ENCODE results near the gene KCNJ6. TPM values are rescaled to one million over a fixed set of nuclear protein-coding genes. Genes with fewer than 3 reads are reported as not detected.

KCNJ6 gene
- total RNA-seq, 1 donor from 2014 or later: 10.5 TPM

DNA sequence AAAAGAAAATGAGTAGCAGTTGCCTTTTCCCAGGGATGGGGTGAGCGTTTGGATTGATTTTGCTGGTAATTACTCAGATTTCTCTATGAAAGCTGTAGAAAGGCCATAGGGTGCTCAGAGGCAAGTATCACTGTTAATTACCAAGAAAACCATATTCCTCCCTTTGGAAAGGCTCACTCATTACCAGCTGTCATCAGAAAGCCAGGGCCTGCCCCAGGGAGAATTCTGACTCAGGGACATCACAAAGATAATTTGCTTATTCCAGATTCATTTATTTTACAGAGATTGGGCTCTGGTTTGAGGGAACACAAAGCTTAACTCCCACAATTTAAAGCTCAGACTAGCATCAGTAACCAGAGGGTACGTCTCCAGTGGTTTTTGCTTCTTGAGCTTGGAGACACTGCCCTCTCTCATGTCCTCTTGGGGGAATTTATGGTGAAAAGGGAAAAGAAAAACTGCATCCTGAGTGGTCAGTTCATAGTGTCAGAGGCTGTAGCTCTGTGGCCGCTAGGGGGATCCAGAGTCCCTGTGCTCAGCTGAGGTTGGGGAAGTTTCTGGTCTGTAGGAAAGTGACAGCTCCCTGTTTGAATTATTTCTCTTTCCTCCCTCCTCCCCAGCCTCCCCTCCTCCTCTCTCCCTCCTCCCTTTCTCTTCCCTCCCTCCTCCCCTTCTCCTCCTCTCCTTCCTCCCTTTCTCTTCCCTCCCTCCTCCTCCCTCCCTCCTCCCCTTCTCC lies 204.3 kb downstream of the KCNJ6 start:
- Mint-ChIP-seq H3K4me1 (ENCODE audit: unreplicated experiment) (peaks cover 27% of the 10 kb centered on the region), H3K36me3 (ENCODE audit: unreplicated experiment) (peaks cover 9% of the 10 kb centered on the region), H3K27ac (ENCODE audit: unreplicated experiment) (no peak overlapping the region), H3K4me3 (ENCODE audit: unreplicated experiment) (no peak overlapping the region), H3K27me3 (ENCODE audit: unreplicated experiment) (no peaks in the 10 kb centered on the region), H3K9me3 (ENCODE audit: unreplicated experiment) (peaks cover 16% of the 10 kb centered on the region)
- TF ChIP-seq, protein P1, sequence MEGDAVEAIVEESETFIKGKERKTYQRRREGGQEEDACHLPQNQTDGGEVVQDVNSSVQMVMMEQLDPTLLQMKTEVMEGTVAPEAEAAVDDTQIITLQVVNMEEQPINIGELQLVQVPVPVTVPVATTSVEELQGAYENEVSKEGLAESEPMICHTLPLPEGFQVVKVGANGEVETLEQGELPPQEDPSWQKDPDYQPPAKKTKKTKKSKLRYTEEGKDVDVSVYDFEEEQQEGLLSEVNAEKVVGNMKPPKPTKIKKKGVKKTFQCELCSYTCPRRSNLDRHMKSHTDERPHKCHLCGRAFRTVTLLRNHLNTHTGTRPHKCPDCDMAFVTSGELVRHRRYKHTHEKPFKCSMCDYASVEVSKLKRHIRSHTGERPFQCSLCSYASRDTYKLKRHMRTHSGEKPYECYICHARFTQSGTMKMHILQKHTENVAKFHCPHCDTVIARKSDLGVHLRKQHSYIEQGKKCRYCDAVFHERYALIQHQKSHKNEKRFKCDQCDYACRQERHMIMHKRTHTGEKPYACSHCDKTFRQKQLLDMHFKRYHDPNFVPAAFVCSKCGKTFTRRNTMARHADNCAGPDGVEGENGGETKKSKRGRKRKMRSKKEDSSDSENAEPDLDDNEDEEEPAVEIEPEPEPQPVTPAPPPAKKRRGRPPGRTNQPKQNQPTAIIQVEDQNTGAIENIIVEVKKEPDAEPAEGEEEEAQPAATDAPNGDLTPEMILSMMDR (IDR thresholded peaks at IDR 0.05): peak; percentile 95
- peak; percentile 90 for DNase-seq (ENCODE audit: extremely low spot score, unreplicated experiment)

GRCh38 chr21:37711286-37711829 lies 204.9 kb downstream of the KCNJ6 start:
- DNase-seq (ENCODE audit: extremely low spot score, unreplicated experiment): no peak
- H3K27ac Mint-ChIP-seq (ENCODE audit: unreplicated experiment): no peak overlapping the region
- H3K4me1 Mint-ChIP-seq (ENCODE audit: unreplicated experiment): peaks cover 27% of the 10 kb centered on the region
- peaks cover 9% of the 10 kb centered on the region for H3K36me3 Mint-ChIP-seq (ENCODE audit: unreplicated experiment)
- TF ChIP-seq, protein P1 (IDR thresholded peaks at IDR 0.05): no peak
- H3K9me3 Mint-ChIP-seq (ENCODE audit: unreplicated experiment): peaks cover 16% of the 10 kb centered on the region
- no peaks in the 10 kb centered on the region for H3K27me3 Mint-ChIP-seq (ENCODE audit: unreplicated experiment)
- no peak overlapping the region for H3K4me3 Mint-ChIP-seq (ENCODE audit: unreplicated experiment)

DNA sequence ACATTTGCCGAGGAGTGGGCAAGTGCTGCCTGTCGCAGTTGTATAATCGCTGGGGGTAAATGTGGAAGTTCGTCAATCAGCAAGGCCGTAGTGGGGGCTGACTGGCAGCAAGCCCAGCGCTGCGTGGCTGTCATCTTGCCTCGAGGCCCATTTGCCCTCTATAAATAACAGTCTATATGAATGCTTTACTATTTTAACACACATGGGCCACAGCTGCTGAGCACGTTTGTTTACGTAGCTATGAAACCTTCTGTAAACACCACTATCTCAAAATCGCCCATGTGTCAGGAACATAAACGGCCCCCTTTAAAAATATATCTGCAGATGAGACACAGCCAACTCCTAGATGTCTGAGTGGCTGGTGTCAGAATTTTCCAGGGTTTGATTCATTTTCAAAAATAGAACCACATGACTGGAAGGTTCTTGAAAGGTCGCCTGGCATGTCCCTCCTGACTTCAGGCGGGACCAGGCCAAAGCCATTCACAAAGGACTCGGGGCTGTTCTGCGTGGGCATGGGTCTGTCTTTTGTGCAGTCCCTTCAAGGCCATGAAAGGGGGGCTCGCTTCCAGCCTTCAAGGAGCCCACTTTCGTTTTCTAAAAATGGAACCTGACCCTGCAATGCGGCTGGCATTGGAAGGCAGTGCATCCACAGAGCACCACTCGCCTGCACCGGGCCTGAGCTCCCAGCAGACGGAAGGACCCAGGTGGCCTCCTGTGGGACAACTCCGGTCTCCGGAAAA lies 205.5 kb downstream of the KCNJ6 start:
- H3K27me3 Mint-ChIP-seq (ENCODE audit: unreplicated experiment): no peaks in the 10 kb centered on the region
- H3K4me1 Mint-ChIP-seq (ENCODE audit: unreplicated experiment): peaks cover 25% of the 10 kb centered on the region
- no peak for DNase-seq (ENCODE audit: extremely low spot score, unreplicated experiment)
- H3K27ac Mint-ChIP-seq (ENCODE audit: unreplicated experiment): peak overlapping the region; percentile 52
- no peak overlapping the region for H3K4me3 Mint-ChIP-seq (ENCODE audit: unreplicated experiment)
- TF ChIP-seq, protein P1 (IDR thresholded peaks at IDR 0.05): no peak
- peaks cover 9% of the 10 kb centered on the region for H3K36me3 Mint-ChIP-seq (ENCODE audit: unreplicated experiment)
- peaks cover 14% of the 10 kb centered on the region for H3K9me3 Mint-ChIP-seq (ENCODE audit: unreplicated experiment)

GRCh38 chr21:37704751-37705150 lies 211.5 kb downstream of the KCNJ6 start:
- Mint-ChIP-seq H3K9me3 (ENCODE audit: unreplicated experiment) (peaks cover 5% of the 10 kb centered on the region), H3K4me1 (ENCODE audit: unreplicated experiment) (peaks cover 2% of the 10 kb centered on the region), H3K4me3 (ENCODE audit: unreplicated experiment) (no peak overlapping the region), H3K27me3 (ENCODE audit: unreplicated experiment) (no peaks in the 10 kb centered on the region), H3K36me3 (ENCODE audit: unreplicated experiment) (peaks cover 2% of the 10 kb centered on the region), H3K27ac (ENCODE audit: unreplicated experiment) (no peak overlapping the region)
- TF ChIP-seq, protein P1 (IDR thresholded peaks at IDR 0.05): no peak
- DNase-seq (ENCODE audit: extremely low spot score, unreplicated experiment): no peak

GRCh38 chr21:37702241-37702640 lies 214.0 kb downstream of the KCNJ6 start:
- Mint-ChIP-seq H3K27me3 (ENCODE audit: unreplicated experiment) (no peaks in the 10 kb centered on the region), H3K4me3 (ENCODE audit: unreplicated experiment) (no peak overlapping the region), H3K36me3 (ENCODE audit: unreplicated experiment) (no peaks in the 10 kb centered on the region), H3K27ac (ENCODE audit: unreplicated experiment) (no peak overlapping the region), H3K4me1 (ENCODE audit: unreplicated experiment) (no peaks in the 10 kb centered on the region), H3K9me3 (ENCODE audit: unreplicated experiment) (no peaks in the 10 kb centered on the region)
- TF ChIP-seq, protein P1 (IDR thresholded peaks at IDR 0.05): no peak
- DNase-seq (ENCODE audit: extremely low spot score, unreplicated experiment): no peak

Data from osteocyte (in vitro differentiated cells).